Measurements from ENCODE around the gene ARHGAP24. TPM values are rescaled to one million over a fixed set of nuclear protein-coding genes. Genes with fewer than 3 reads are reported as not detected.
"Not testable (repeated sequence)": the region's sequence is repeated elsewhere in the genome, so short reads cannot be mapped to it uniquely, and the experiment has no call there.

Gene ARHGAP24
- total RNA-seq, 2 donors from 2014 or later: 1.0 TPM; not detected in 1

- no peak overlapping the region for H3K4me3 Mint-ChIP-seq
- no peak for DNase-seq (ENCODE audit: low spot score)
- H3K36me3 Mint-ChIP-seq: no peaks in the 10 kb centered on the region
- peaks cover 4% of the 10 kb centered on the region for H3K9me3 Mint-ChIP-seq
- no peaks in the 10 kb centered on the region for H3K4me1 Mint-ChIP-seq (ENCODE audit: low read depth in 2 of 2)
- ATAC-seq: no peak
- H3K27me3 Mint-ChIP-seq: no peaks in the 10 kb centered on the region
- no peak overlapping the region for H3K27ac Mint-ChIP-seq
Measured at GRCh38 chr4:85644061-85644460, 169.1 kb downstream of the ARHGAP24 start.

GRCh38 chr4:85650908-85651307 lies 176.0 kb downstream of the ARHGAP24 start:
- no peak overlapping the region for H3K27ac Mint-ChIP-seq
- no peak overlapping the region for H3K4me3 Mint-ChIP-seq
- no peaks in the 10 kb centered on the region for H3K36me3 Mint-ChIP-seq
- H3K4me1 Mint-ChIP-seq (ENCODE audit: low read depth in 2 of 2): no peaks in the 10 kb centered on the region
- DNase-seq (ENCODE audit: low spot score) (no peak), ATAC-seq (no peak)
- H3K9me3 Mint-ChIP-seq: peaks cover 6% of the 10 kb centered on the region
- no peaks in the 10 kb centered on the region for H3K27me3 Mint-ChIP-seq

GRCh38 chr4:85656759-85657505 lies 182.0 kb downstream of the ARHGAP24 start:
- ATAC-seq: no peak
- Mint-ChIP-seq H3K4me3 (no peak overlapping the region), H3K27me3 (no peaks in the 10 kb centered on the region), H3K4me1 (ENCODE audit: low read depth in 2 of 2) (no peaks in the 10 kb centered on the region), H3K9me3 (peaks cover 6% of the 10 kb centered on the region), H3K36me3 (no peaks in the 10 kb centered on the region), H3K27ac (no peak overlapping the region)
- DNase-seq (ENCODE audit: low spot score): no peak

- Mint-ChIP-seq H3K27me3 (no peaks in the 10 kb centered on the region), H3K9me3 (peaks cover 6% of the 10 kb centered on the region), H3K4me1 (ENCODE audit: low read depth in 2 of 2) (no peaks in the 10 kb centered on the region), H3K27ac (no peak overlapping the region), H3K36me3 (no peaks in the 10 kb centered on the region), H3K4me3 (no peak overlapping the region)
- no peak for ATAC-seq
- DNase-seq (ENCODE audit: low spot score): no peak
Measured at GRCh38 chr4:85658766-85659439, 184.0 kb downstream of the ARHGAP24 start.

- H3K27ac Mint-ChIP-seq: no peak overlapping the region
- ATAC-seq (no peak), DNase-seq (ENCODE audit: low spot score) (no peak)
- H3K9me3 Mint-ChIP-seq: peaks cover 6% of the 10 kb centered on the region
- no peaks in the 10 kb centered on the region for H3K36me3 Mint-ChIP-seq
- H3K4me3 Mint-ChIP-seq: no peak overlapping the region
- H3K27me3 Mint-ChIP-seq: no peaks in the 10 kb centered on the region
- H3K4me1 Mint-ChIP-seq (ENCODE audit: low read depth in 2 of 2): no peaks in the 10 kb centered on the region
Measured at GRCh38 chr4:85659610-85660218, 184.8 kb downstream of the ARHGAP24 start.

- H3K9me3 Mint-ChIP-seq: peaks cover 13% of the 10 kb centered on the region
- H3K27ac Mint-ChIP-seq; H3K4me1 Mint-ChIP-seq (ENCODE audit: low read depth in 2 of 2); DNase-seq (ENCODE audit: low spot score); H3K4me3 Mint-ChIP-seq; H3K36me3 Mint-ChIP-seq; ATAC-seq; H3K27me3 Mint-ChIP-seq: not testable (repeated sequence)
Measured at GRCh38 chr4:85666625-85667024, 191.7 kb downstream of the ARHGAP24 start.

- Mint-ChIP-seq H3K27me3 (no peaks in the 10 kb centered on the region), H3K4me1 (ENCODE audit: low read depth in 2 of 2) (no peaks in the 10 kb centered on the region), H3K9me3 (peaks cover 17% of the 10 kb centered on the region), H3K27ac (no peak overlapping the region), H3K36me3 (peaks cover 10% of the 10 kb centered on the region), H3K4me3 (no peak overlapping the region)
- ATAC-seq (no peak), DNase-seq (ENCODE audit: low spot score) (no peak)
Measured at GRCh38 chr4:85669204-85669603, 194.3 kb downstream of the ARHGAP24 start.

GRCh38 chr4:85669992-85670548 lies 195.1 kb downstream of the ARHGAP24 start:
- H3K36me3 Mint-ChIP-seq: peaks cover 10% of the 10 kb centered on the region
- peaks cover 17% of the 10 kb centered on the region for H3K9me3 Mint-ChIP-seq
- no peak overlapping the region for H3K4me3 Mint-ChIP-seq
- H3K27me3 Mint-ChIP-seq: no peaks in the 10 kb centered on the region
- H3K27ac Mint-ChIP-seq: no peak overlapping the region
- DNase-seq (ENCODE audit: low spot score): no peak
- ATAC-seq: no peak
- no peaks in the 10 kb centered on the region for H3K4me1 Mint-ChIP-seq (ENCODE audit: low read depth in 2 of 2)

GRCh38 chr4:85671120-85671519 lies 196.2 kb downstream of the ARHGAP24 start:
- H3K4me3 Mint-ChIP-seq: no peak overlapping the region
- H3K9me3 Mint-ChIP-seq: peaks cover 13% of the 10 kb centered on the region
- H3K36me3 Mint-ChIP-seq: peaks cover 6% of the 10 kb centered on the region
- no peak overlapping the region for H3K27ac Mint-ChIP-seq
- ATAC-seq: no peak
- no peaks in the 10 kb centered on the region for H3K27me3 Mint-ChIP-seq
- no peaks in the 10 kb centered on the region for H3K4me1 Mint-ChIP-seq (ENCODE audit: low read depth in 2 of 2)
- no peak for DNase-seq (ENCODE audit: low spot score)

- Mint-ChIP-seq H3K27ac (no peak overlapping the region), H3K4me3 (no peak overlapping the region), H3K9me3 (peaks cover 10% of the 10 kb centered on the region)
Measured at GRCh38 chr4:85672116-85672515, 197.2 kb downstream of the ARHGAP24 start.

GRCh38 chr4:85672959-85673358 lies 198.0 kb downstream of the ARHGAP24 start:
- ATAC-seq (no peak), DNase-seq (ENCODE audit: low spot score) (no peak)
- H3K27ac Mint-ChIP-seq: no peak overlapping the region
- H3K4me1 Mint-ChIP-seq (ENCODE audit: low read depth in 2 of 2): no peaks in the 10 kb centered on the region
- H3K36me3 Mint-ChIP-seq: peaks cover 5% of the 10 kb centered on the region
- H3K9me3 Mint-ChIP-seq: peaks cover 10% of the 10 kb centered on the region
- no peaks in the 10 kb centered on the region for H3K27me3 Mint-ChIP-seq
- no peak overlapping the region for H3K4me3 Mint-ChIP-seq

More at GRCh38 chr4:85672116-85672515, 197.2 kb downstream of the ARHGAP24 start:
- no peaks in the 10 kb centered on the region for H3K4me1 Mint-ChIP-seq (ENCODE audit: low read depth in 2 of 2)
- H3K36me3 Mint-ChIP-seq: peaks cover 5% of the 10 kb centered on the region
- ATAC-seq: no peak
- DNase-seq (ENCODE audit: low spot score): no peak
- no peaks in the 10 kb centered on the region for H3K27me3 Mint-ChIP-seq

- Mint-ChIP-seq H3K4me3 (no peak overlapping the region), H3K36me3 (peaks cover under 1% of the 10 kb centered on the region), H3K27me3 (no peaks in the 10 kb centered on the region), H3K4me1 (ENCODE audit: low read depth in 2 of 2) (no peaks in the 10 kb centered on the region), H3K9me3 (peaks cover 6% of the 10 kb centered on the region), H3K27ac (no peak overlapping the region)
- ATAC-seq (no peak), DNase-seq (ENCODE audit: low spot score) (no peak)
Measured at GRCh38 chr4:85673540-85673939, 198.6 kb downstream of the ARHGAP24 start.

GRCh38 chr4:85675076-85676049 lies 200.4 kb downstream of the ARHGAP24 start:
- H3K4me1 Mint-ChIP-seq (ENCODE audit: low read depth in 2 of 2): no peaks in the 10 kb centered on the region
- no peak overlapping the region for H3K4me3 Mint-ChIP-seq
- H3K36me3 Mint-ChIP-seq: no peaks in the 10 kb centered on the region
- DNase-seq (ENCODE audit: low spot score) (no peak), ATAC-seq (no peak)
- H3K27me3 Mint-ChIP-seq: no peaks in the 10 kb centered on the region
- no peak overlapping the region for H3K27ac Mint-ChIP-seq
- H3K9me3 Mint-ChIP-seq: peaks cover 4% of the 10 kb centered on the region
